ENCODE measurements around the gene BCLAF1.
"Not testable (repeated sequence)": the region's sequence is repeated elsewhere in the genome, so short reads cannot be mapped to it uniquely, and the experiment has no call there.

BCLAF1 gene

GRCh38 chr6:136317021-136317694 lies 27.5 kb upstream of the BCLAF1 start:
- no peak overlapping the region for H3K4me3 ChIP-seq (ENCODE audit: low read depth, low read length)
- TF ChIP-seq POLR2A (IDR thresholded peaks at IDR 0.05; ENCODE audit: extremely low read depth, insufficient read length) (no peak), CTCF (IDR thresholded peaks at IDR 0.05; ENCODE audit: low read depth, low read length) (peak; percentile 72)
- DNase-seq (ENCODE audit: low read depth) = peak; percentile 69

GRCh38 chr6:136315594-136315993 lies 25.9 kb upstream of the BCLAF1 start:
- TF ChIP-seq POLR2A (IDR thresholded peaks at IDR 0.05; ENCODE audit: extremely low read depth, insufficient read length) (no peak), MAX (IDR thresholded peaks at IDR 0.05; ENCODE audit: low read depth, low read length) (no peak), MYC (IDR thresholded peaks at IDR 0.05; ENCODE audit: low read depth, low read length) (no peak), CTCF (IDR thresholded peaks at IDR 0.05; ENCODE audit: low read depth, low read length) (no peak)
- no peak overlapping the region for H3K4me3 ChIP-seq (ENCODE audit: low read depth, low read length)
- DNase-seq (ENCODE audit: low read depth) = no peak

GRCh38 chr6:136312975-136313374 lies 23.3 kb upstream of the BCLAF1 start:
- no peak overlapping the region for H3K4me3 ChIP-seq (ENCODE audit: low read depth, low read length)
- TF ChIP-seq POLR2A (IDR thresholded peaks at IDR 0.05; ENCODE audit: extremely low read depth, insufficient read length) (no peak), MYC (IDR thresholded peaks at IDR 0.05; ENCODE audit: low read depth, low read length) (no peak), MAX (IDR thresholded peaks at IDR 0.05; ENCODE audit: low read depth, low read length) (no peak), CTCF (IDR thresholded peaks at IDR 0.05; ENCODE audit: low read depth, low read length) (no peak)
- DNase-seq (ENCODE audit: low read depth) = no peak

- TF ChIP-seq CTCF (IDR thresholded peaks at IDR 0.05; ENCODE audit: low read depth, low read length) = no peak
- TF ChIP-seq MYC (IDR thresholded peaks at IDR 0.05; ENCODE audit: low read depth, low read length) = no peak
- no peak for TF ChIP-seq POLR2A (IDR thresholded peaks at IDR 0.05; ENCODE audit: extremely low read depth, insufficient read length)
- TF ChIP-seq MAX (IDR thresholded peaks at IDR 0.05; ENCODE audit: low read depth, low read length) = no peak
- no peak for DNase-seq (ENCODE audit: low read depth)
- no peak overlapping the region for H3K4me3 ChIP-seq (ENCODE audit: low read depth, low read length)
These were observed 20.2 kb upstream of the BCLAF1 start for GRCh38 chr6:136309729-136310311.

GRCh38 chr6:136309171-136309570 lies 19.5 kb upstream of the BCLAF1 start:
- TF ChIP-seq MYC (IDR thresholded peaks at IDR 0.05; ENCODE audit: low read depth, low read length) (no peak), CTCF (IDR thresholded peaks at IDR 0.05; ENCODE audit: low read depth, low read length) (no peak), POLR2A (IDR thresholded peaks at IDR 0.05; ENCODE audit: extremely low read depth, insufficient read length) (no peak), MAX (IDR thresholded peaks at IDR 0.05; ENCODE audit: low read depth, low read length) (no peak)
- no peak overlapping the region for H3K4me3 ChIP-seq (ENCODE audit: low read depth, low read length)
- DNase-seq (ENCODE audit: low read depth) = no peak

GRCh38 chr6:136308469-136308868 lies 18.8 kb upstream of the BCLAF1 start:
- DNase-seq (ENCODE audit: low read depth); H3K4me3 ChIP-seq (ENCODE audit: low read depth, low read length): not testable (repeated sequence)

Data from NB4 (cell line).